Esophagus squamous epithelium (tissue), 4 donors: ENCODE results near the gene STK40.

ENCODE experiments used
- POLR2A ChIP-seq, 4 donors: fragments of 450-650 bp; IDR thresholded peaks; one replicate each; pipeline ENCODE4 v1.6.1; 2017; ENCODE audit warnings: antibody characterized with exemption in 4 of 4, mild to moderate bottlenecking in 4 of 4, moderate library complexity in 3 of 4
- TF ChIP-seq, protein P1 (sequence below), 6 experiments: fragments of 450-650 bp in 4 of 6; fragments of 200-600 bp in 2 of 6; sonication (generic) in 2 of 6; IDR thresholded peaks; one replicate each; pipeline ENCODE4 v1.5.1; 2016 to 2019; ENCODE audit warnings: antibody characterized with exemption in 6 of 6, mild to moderate bottlenecking in 4 of 6, moderate library complexity in 4 of 6

- TF ChIP-seq, protein P1, sequence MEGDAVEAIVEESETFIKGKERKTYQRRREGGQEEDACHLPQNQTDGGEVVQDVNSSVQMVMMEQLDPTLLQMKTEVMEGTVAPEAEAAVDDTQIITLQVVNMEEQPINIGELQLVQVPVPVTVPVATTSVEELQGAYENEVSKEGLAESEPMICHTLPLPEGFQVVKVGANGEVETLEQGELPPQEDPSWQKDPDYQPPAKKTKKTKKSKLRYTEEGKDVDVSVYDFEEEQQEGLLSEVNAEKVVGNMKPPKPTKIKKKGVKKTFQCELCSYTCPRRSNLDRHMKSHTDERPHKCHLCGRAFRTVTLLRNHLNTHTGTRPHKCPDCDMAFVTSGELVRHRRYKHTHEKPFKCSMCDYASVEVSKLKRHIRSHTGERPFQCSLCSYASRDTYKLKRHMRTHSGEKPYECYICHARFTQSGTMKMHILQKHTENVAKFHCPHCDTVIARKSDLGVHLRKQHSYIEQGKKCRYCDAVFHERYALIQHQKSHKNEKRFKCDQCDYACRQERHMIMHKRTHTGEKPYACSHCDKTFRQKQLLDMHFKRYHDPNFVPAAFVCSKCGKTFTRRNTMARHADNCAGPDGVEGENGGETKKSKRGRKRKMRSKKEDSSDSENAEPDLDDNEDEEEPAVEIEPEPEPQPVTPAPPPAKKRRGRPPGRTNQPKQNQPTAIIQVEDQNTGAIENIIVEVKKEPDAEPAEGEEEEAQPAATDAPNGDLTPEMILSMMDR (IDR thresholded peaks at IDR 0.05), result no peak
- TF ChIP-seq POLR2A (IDR thresholded peaks at IDR 0.05), result no peak
Measured at GRCh38 chr1:36337830-36338229, 47.9 kb downstream of the STK40 start.
